GM18870 (cell line): ENCODE measurements around the gene RCC2.

Experiments
- ATAC-seq: cut with Tn5 transposase; IDR thresholded peaks from one replicate; pipeline ENCODE4 v1.9.1; 2021; ENCODE audit warnings: moderate library complexity; ENCODE audit not compliant: unreplicated experiment

RCC2 gene

DNA sequence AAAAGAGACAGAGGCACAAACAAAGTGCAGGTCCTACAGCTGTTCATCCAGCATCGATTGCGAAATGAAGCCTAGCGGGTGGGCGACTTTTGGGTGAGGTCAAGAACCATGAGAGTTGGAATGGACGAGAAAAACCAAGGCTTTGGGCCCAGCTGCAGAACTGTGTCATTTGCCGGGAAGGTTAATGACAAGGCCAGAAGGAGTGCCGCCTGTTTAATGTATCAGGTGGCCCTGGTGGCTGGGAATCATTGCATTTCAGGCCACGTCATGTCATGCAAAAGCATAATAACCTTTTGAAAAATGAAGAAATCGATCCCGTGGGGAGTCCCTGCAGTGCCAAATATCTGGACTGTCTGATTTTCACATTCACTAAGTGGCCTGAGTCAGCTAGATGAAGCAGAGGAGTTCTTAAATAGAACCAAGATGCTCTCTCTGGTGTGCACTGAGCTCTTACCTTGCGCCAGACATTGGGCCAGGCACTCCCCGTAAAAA lies 8.1 kb upstream of the RCC2 start:
- no peak for ATAC-seq

DNA sequence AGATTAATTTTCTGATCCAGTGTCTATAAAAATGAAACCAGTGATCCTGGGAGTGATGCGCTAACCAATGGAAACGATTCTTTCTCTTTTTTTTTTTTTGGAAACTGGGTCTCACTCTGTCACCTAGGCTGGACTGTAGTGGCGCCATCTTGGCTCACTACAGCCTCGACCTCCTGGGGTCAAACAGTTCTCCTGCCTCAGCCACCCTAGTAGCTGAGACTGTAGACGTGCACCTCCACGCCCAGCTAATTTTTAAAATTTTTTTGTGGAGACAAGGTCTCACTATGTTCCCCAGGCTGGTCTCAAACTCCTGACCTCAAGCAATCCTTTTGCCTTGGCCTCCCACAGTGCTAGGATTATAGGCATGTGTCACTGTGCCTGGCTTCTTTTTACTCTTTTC lies 3.4 kb upstream of the RCC2 start:
- ATAC-seq = no peak

GRCh38 chr1:17441993-17442357 lies 2.5 kb upstream of the RCC2 start:
- ATAC-seq = no peak

- no peak for ATAC-seq
These were observed 2.0 kb upstream of the RCC2 start for GRCh38 chr1:17441265-17441992.

GRCh38 chr1:17440827-17441168 lies 1.3 kb upstream of the RCC2 start:
- ATAC-seq = no peak

GRCh38 chr1:17440074-17440826 lies 773 bp upstream of the RCC2 start:
- no peak for ATAC-seq

GRCh38 chr1:17438318-17439249 lies 893 bp downstream of the RCC2 start:
- ATAC-seq = no peak

DNA sequence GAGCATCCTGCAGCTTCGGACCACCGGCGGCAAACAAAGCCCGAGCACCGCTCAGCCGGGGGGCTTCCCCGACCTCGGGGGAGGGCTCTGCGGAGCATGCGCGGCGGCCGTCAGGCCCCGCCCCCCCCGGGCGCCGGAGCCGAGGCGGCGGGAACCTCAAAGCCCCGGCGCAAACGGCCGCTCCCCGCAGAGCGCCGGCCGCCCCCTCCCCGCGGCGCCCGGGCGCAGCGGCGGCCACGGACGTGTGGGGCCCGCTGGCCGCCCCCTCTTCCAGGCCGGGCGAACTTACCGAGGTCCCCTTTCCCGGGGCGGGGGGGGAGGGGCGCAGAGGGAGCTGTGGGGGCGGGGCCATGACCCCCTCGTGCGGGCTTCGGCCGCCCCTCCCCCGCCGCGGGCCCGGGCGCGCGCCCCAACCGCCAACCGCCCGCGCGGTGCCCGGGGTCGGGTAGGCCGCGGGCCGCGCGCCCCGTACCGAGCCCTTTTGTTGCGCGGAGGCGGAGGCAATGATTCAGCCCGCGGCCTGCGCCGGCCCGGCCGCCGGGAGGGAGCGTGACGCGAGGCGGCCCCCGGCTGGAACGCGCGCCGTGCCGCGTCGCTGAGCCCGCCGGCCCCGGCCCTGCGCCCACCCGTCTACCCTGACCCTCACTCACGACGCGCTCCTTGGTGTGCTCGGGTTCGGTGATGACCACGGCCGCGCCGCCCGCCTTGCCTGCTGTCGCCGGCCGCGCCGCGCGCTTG lies 1.7 kb downstream of the RCC2 start:
- no peak for ATAC-seq

DNA sequence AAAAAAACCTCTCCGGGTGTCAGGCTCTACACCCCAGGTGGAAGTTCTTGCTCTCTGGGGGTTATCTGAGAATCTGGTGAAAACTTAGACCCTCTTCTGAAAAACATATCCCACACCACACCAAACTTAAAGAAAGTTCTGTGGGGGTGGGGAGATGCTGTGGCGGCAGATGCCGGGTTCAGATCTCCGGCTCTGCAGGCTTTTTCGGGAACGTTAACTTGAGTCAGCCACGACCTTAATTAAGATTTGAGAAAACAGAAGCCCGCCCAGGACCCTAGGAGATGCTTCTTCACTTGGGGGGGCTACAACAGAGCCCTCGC lies 2.3 kb downstream of the RCC2 start:
- ATAC-seq = no peak

- ATAC-seq = no peak
These were observed 2.9 kb downstream of the RCC2 start for GRCh38 chr1:17436380-17437174.

DNA sequence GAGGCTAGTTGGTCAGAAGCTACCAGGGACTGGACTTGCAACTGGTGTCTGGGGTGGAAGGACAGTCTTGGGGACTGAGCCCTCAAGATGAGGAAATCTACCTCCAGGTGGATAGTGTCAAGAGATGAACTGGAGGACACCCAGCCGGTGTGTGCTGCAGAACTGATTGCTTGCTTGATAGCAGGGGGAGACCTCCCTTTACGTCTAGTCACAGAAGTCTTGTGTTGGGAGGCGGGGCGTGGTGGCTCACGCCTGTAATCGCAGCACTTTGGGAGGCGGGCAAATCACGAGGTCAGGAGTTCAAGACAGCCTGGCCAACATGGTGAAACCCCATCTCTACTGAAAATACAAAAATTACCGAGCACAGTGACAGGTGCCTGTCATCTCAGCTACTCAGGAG lies 4.9 kb downstream of the RCC2 start:
- no peak for ATAC-seq

DNA sequence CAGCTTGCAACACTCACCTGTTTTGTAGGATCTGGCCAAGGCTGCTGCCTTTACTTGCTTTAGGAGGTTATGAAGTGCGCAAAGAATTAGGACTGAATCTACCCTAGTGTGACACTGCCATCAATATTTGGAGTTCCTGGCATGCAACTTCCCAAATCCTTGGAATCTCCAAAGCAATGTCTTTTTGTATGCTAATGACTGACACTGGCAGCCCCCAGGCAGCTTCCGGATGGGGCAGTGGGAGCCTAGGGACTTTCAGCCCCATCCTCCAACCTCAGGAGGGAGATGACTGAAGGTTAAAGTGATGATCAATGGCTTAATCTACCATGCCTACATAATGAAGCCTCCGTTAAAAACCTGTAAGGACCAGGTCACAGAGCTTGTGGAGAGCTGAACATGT lies 5.5 kb downstream of the RCC2 start:
- ATAC-seq = no peak

GRCh38 chr1:17433261-17433660 lies 6.2 kb downstream of the RCC2 start:
- ATAC-seq = no peak

DNA sequence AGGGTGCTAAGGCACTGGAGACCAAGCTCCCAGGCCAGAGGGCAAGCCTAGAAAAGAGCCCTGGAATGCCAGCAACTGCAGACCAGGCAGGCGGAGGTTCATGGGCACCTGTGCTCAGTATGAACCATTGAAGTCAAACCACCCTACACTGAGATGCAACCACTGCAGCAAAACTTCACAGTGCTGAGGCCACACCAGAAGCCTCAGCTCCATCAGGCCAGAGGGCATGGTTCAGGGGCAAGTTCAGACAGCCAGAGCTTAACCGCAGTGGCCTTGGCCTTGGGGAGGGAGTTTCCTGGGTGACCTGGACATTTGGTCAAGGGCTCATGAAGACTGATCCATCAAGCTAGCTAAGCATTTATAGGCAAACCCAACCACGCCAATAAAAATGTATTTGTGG lies 7.1 kb downstream of the RCC2 start:
- ATAC-seq = no peak

- ATAC-seq = no peak
These were observed 10.3 kb downstream of the RCC2 start for GRCh38 chr1:17429183-17429582.

DNA sequence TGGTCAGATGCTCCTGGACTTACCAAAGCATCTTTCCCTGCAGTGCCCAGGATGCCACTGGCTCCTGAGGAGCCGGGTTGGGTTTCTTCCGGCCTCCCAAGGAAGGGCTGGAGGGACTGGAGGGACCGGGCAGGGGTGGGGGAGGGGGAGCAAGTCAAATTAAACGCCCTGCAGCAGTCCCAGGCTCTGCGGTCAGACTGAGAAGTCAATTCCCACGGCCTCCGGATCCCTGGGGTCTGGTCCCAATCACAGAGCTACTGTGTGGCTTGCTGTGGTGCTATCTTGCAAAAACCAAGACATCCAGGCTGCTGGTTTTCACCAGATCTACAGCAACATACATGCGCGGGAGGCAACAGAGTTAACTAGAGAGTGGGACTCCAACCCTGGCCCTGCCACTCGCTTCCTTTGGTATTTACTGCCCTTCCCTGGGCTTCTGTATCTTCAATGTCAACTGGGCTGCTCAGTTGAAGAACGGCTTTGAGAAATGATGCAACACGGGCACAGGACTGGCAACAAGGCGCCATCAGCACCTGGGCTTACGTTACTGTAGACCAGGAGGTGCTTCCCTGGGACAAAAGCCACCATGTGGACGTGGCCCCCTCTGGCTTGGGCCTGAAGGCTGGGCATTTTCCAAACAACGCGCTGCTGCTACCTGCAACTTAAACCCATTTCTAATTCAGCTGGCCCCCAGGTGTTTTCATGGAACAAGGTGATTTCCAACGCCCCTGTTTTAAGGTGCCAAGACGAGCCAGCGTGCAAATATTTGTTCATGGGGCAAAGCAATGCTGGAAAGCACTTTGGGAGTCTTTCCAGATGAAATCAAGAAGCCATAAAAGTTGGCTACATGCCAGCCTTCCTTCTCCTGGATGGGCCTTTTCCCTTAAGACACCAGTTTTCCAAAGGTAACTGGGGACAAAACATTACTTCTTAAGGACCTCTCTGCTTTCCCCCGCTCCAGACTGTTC lies 11.5 kb downstream of the RCC2 start:
- ATAC-seq = no peak

- no peak for ATAC-seq
These were observed 13.5 kb downstream of the RCC2 start for GRCh38 chr1:17425806-17426600.

GRCh38 chr1:17423781-17424245 lies 15.7 kb downstream of the RCC2 start:
- no peak for ATAC-seq
